ENCODE results near the gene CAMTA2. TPM values are rescaled to one million over a fixed set of nuclear protein-coding genes. Genes with fewer than 3 reads are reported as not detected.

CAMTA2 gene
- total and polyA plus RNA-seq, 7 donors, result 30.3 to 60.8 (median 48.4) TPM

GRCh38 chr17:5027299-5027698 lies 39.8 kb upstream of the CAMTA2 start:
- no peak for TF ChIP-seq CTCF (IDR thresholded peaks at IDR 0.05)
- intact Hi-C loops (cut with DNase I), result no loop called here
- no peak for ATAC-seq
- no peak for DNase-seq
- 70 to 73% (median 72%) methylated on average over 6 of the region's 6 CpGs for whole genome bisulfite sequencing, 3 donors
- Histone ChIP-seq H3K36me3 (ENCODE audit: insufficient read depth in 1 of 2, low read depth in 1 of 2) (peaks cover 2 to 32% of the 10 kb centered on the region in 2 donors), H3K27me3 (ENCODE audit: insufficient read depth in 3 of 3, low read length in 2 of 3) (no peaks in the 10 kb centered on the region), H3K4me1 (peaks cover 11% of the 10 kb centered on the region), H3K9me3 (no peaks in the 10 kb centered on the region), H3K27ac (no peak overlapping the region), H3K4me3 (no peak overlapping the region)

- WGBS, 3 donors, result 97 to 99% (median 98%) methylated on average over 4 of the region's 4 CpGs
- Histone ChIP-seq H3K27ac (no peak overlapping the region), H3K4me3 (no peak overlapping the region), H3K4me1 (peaks cover 11% of the 10 kb centered on the region), H3K9me3 (no peaks in the 10 kb centered on the region), H3K36me3 (ENCODE audit: insufficient read depth in 1 of 2, low read depth in 1 of 2) (peaks cover 11 to 59% of the 10 kb centered on the region in 2 donors), H3K27me3 (ENCODE audit: insufficient read depth in 3 of 3, low read length in 2 of 3) (no peaks in the 10 kb centered on the region)
- DNase-seq (no peak), ATAC-seq (no peak)
- TF ChIP-seq CTCF (IDR thresholded peaks at IDR 0.05), result no peak
- intact Hi-C loops (cut with DNase I), result no loop called here
Measured at GRCh38 chr17:5024604-5025003, 37.1 kb upstream of the CAMTA2 start.

- Histone ChIP-seq H3K4me1 (peaks cover 11% of the 10 kb centered on the region), H3K36me3 (ENCODE audit: insufficient read depth in 1 of 2, low read depth in 1 of 2) (peaks cover 11 to 69% of the 10 kb centered on the region in 2 donors), H3K9me3 (no peaks in the 10 kb centered on the region), H3K27me3 (ENCODE audit: insufficient read depth in 3 of 3, low read length in 2 of 3) (no peaks in the 10 kb centered on the region), H3K4me3 (no peak overlapping the region), H3K27ac (no peak overlapping the region)
- intact Hi-C loops (cut with DNase I), result no loop called here
- ATAC-seq (no peak), DNase-seq (no peak)
- WGBS, 3 donors, result 89 to 91% (median 90%) methylated on average over 28 to 29 of the region's 29 CpGs
- no peak for TF ChIP-seq CTCF (IDR thresholded peaks at IDR 0.05)
Measured at GRCh38 chr17:5023588-5024147, 36.2 kb upstream of the CAMTA2 start.

- Histone ChIP-seq H3K27me3 (ENCODE audit: insufficient read depth in 3 of 3, low read length in 2 of 3) (no peaks in the 10 kb centered on the region), H3K36me3 (ENCODE audit: insufficient read depth in 1 of 2, low read depth in 1 of 2) (peaks cover 11 to 83% of the 10 kb centered on the region in 2 donors), H3K9me3 (no peaks in the 10 kb centered on the region), H3K4me1 (peaks cover 11% of the 10 kb centered on the region), H3K27ac (no peak overlapping the region), H3K4me3 (no peak overlapping the region)
- DNase-seq (no peak), ATAC-seq (no peak)
- 91 to 95% (median 92%) methylated on average over 30 of the region's 30 CpGs for WGBS, 3 donors
- TF ChIP-seq CTCF (IDR thresholded peaks at IDR 0.05), result no peak
- intact Hi-C loops (cut with DNase I), result no loop called here
Measured at GRCh38 chr17:5022171-5022711, 34.8 kb upstream of the CAMTA2 start.
